ENCODE measurements around the gene WFDC6.
"Not testable (repeated sequence)": the region's sequence is repeated elsewhere in the genome, so short reads cannot be mapped to it uniquely, and the experiment has no call there.

WFDC6 gene

DNA sequence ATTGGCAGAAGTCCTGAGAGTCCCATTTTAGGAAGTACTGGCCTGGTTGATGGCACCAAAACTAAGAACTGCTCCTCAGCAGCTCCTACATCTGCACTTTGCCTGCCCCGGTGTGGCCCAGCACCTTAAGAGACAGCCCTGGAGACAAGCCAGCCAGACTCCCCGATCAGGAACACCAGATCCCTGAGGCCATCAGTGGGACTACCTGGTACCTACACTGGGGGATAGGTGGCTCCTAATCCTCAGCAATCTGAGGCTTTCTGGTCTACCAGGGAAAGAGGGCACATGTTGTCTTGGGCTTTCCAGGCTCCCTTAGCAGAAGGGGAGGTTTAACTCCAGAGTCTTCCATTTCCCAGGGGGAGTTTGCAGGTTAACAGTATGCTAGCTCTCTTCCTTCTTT, at the start of gene WFDC6:
WFDC6 (minus strand) TSS at position 101 of the 400 bp plus-strand sequence; CDS start at position 26, 75 bp downstream.
- no peak for DNase-seq

DNA sequence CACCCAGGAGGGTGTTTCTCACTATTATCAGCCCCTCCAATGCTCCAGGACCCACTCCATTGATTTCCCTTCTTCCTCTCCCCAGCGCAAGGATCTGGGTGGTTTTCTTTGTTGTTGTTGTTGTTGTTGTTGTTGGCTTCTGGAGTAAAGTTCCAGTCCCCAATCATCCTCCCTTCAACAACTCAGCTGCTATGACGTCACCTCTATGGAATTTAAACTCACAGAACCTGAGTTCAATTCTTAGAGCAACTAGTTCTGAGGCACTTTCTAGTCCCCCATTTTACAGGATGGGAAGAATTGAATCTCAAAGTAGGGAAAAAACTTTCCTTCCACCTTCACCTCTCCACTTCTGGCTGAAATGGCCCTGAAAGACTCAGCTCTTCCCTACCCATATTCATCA, 49.5 kb upstream of the WFDC6 start:
- DNase-seq, result no peak

DNA sequence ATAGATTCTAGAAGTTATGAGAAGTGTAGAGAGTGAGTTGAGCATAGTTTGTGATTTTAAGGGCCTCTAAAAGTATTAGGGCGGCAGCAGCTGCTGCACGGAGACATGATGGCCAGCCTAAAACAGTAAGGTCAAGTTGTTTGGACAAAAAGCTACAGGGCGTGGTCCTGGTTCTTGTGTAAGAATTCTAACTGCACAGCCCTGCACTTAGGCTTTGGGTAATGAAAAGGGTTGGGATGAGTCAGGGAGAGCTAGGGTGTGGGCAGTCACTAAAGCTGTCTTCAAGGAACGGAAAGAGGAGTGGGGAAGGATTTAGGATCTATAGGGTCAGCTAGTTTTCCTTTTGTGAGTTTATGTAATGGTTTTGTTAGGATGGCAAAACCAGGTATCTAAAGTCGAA, 46.7 kb upstream of the WFDC6 start:
- not testable (repeated sequence) for DNase-seq

DNA sequence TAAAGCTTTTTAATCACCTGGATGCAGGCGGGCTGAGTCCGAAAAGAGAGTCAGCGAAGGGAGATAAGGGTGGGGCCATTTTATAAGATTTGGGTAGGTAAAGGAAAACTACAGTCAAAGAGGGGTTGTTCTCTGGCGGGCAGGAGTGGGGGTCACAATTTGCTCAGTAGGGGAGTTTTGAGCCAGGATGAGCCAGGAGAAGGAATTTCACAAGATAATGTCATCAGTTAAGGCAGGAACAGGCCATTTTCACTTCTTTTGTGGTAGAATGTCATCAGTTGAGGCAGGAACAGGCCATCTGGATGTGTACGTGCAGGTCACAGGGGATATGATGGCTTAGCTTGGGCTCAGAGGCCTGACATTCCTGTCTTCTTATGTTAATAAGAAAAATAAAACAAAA, 45.0 kb upstream of the WFDC6 start:
- not testable (repeated sequence) for DNase-seq

DNA sequence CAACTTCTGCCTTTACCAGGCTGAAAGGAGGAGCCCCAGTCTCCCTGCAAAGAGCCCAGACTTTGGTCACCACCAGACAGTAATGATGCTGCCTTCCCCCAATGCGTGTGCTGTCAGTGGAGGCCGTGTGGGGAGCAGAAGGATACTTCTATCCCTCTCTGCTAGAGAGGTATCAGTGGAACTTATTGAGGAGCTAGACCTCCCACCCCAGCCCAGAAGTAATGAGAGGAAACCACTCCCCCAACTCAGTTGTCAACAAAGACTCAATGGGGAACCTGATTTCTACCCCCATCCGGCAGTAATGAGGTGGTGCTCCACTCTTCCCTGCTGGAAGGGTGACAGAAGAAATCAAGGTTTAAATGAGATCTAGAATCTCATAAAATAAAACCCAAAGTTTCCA, 44.2 kb upstream of the WFDC6 start:
- DNase-seq, result no peak

DNA sequence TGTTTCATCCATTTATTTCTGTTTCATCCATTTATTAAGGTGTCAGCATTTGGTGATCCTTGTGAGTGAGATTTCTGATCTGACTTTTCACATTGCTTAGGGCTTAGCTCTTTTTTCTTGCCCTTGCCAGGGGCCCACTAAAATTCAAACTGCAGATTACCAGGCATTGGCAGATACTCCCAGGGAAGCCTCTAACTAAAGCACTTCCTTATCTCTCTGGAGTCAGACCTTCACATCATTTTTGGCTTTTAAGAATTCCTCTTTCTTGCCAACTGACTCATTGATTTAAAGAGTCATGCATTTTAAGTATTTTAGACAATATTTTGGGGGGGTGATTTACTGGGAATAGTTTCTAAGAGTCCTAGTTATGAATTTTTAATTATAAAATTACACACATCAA, 42.4 kb upstream of the WFDC6 start:
- DNase-seq, result no peak

DNA sequence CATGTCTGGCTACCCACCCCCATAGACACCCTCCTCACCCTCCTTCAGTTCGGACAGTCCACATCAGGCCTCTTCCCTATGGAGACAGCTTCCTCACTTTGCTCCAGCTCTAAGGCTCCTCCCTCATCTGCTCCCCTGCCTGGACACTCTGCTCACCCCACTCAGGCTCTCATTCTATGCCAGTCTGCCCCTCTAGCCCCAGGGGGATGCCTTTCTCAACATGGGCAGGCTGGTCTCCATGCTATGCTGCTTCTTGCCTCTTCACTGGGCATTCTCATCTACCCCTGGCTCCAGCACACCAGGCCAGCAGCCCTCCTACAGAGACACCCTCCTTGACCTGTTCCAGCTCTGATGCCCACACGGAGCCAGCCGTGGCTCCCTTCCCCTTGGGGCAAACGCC, 39.9 kb upstream of the WFDC6 start, which contains the start of gene WFDC8:
WFDC8 (minus strand) TSS at position 101 of the 400 bp plus-strand sequence; CDS start at position 64, 37 bp downstream.
- DNase-seq, result no peak

DNA sequence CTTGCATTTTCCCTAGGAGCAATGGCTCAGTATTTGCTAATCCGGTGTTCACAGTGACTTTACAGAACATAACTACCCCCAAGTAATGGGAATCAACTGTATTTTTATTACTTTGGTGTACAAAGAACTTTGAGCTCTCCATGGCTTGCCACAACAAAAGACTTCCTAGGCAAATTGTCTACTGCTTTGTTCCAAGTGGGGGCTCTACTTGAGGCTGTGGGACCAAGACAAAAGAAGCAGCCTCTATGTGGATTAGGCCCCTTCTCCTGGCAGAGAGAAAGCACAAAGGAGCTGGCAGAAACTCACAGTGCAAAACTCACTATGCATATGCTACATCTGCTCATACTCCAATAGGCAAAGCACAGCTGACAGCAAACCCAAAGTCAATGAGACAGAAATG, 38.9 kb upstream of the WFDC6 start:
- no peak for DNase-seq

DNA sequence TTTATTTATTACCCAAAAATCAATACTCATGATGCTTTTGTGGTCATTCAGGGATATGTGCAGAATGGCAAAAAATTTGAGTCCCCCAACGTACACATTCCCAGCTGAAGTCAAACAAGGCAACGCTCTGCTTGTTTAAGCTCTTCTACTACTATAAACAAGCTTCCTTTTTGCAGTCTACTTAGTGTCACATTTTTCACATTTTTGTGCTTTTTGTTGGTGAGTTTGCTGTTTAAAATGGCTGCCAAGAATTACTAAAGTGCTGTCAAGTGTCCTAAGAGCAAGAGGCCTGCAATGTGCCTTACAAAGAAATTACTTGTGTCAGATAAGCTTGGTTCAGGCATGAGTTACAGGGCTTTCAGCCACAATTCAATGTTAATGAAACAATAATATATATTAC, 37.7 kb upstream of the WFDC6 start:
- DNase-seq, result no peak

DNA sequence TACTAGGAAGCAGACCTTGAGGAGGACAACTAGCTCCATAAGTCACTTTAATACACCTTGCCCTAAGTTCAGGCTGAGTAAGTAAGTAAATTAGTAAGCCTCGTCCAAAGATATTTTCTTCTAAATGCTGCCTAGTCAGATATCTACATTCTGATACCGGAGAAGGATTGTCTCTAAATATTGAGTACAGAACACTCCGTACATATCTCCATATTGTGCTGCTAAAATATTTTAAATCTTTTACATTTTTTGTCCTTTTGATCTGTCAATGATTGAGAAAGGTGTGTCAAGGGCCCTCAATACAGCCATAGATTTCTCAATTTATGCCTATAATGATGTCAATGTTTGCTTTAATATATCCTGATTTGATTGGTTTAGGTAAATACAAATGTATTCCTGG, 36.6 kb upstream of the WFDC6 start:
- DNase-seq, result no peak

DNA sequence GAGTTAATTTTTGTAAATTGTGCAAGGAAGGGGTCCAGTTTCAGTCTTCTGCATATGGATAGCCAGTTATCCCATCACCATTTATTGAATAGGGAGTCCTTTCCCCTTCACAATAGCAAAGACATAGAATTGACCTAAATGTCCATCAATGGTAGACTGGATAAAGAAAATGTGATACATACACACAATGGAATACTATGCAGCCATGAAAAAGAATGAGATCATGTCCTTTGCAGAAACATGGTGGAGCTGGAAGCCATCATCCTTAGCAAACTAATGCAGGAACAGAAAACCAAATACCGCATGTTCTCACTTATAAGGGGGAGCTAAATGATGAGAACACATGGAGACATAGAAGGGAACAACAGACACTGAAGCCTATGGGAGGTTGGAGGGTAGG, 30.4 kb upstream of the WFDC6 start:
- DNase-seq, result not testable (repeated sequence)

DNA sequence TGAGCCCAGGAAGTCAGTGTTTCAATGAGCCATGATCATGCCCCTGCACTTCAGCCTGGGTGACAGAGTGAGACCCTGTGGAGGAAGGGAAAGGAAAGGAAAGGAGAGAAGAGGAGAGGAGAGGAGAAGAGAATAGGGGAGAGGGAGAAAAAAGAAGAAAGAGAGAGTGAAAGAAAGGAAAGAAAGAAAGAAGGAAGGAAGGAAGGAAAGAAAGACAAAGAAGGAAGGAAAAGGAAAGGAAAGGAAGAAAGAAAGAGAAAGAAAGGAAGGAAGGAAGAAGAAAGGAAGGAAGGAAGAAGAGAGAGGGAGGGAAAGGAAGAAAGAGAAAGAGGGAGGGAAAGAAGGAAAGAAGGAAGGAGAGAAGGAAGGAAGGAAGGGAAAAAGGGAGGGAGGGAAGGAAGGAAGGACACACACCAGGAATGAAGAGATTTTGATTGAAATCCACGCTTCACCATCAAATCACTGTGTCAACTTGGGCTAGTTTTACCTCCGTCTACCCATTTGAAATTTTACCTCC, 25.5 kb upstream of the WFDC6 start:
- no peak for DNase-seq

DNA sequence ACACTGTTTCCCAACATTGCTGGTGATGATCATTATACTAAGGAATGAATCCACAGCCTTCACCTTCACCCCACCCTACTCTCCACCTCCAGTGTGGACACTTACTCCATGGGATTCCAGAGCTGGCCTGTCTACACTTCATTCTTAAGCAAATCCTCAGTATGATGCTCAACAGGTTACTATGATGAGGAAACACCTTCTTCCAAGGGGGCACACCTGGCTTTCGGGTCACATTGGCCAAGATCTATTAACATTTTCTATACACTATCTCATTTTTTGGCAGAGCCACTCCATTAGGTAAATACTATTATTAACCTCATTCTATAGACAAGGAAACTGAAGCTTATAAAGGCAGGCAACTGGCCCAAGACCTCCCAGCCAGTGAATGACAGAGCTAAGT, 15.9 kb upstream of the WFDC6 start:
- DNase-seq, result no peak

DNA sequence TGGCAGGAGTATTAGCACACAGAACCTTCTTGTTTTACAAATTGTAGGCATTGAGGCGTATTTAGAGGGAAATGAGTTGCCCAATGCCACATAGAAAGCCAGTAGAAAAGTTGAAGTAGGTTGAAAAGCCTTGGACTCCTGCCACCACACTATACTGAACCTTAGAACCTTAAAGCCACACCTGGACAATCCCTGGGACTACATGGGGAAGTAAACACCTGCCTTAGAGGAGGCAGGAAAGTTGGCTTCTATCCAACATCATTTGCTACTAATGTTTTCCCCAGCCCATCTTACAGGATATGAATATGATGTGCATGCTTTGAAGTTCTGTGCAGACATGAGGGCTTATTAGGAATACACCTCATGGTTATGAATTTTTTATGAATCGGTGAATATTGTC, 13.2 kb upstream of the WFDC6 start:
- DNase-seq, result no peak

DNA sequence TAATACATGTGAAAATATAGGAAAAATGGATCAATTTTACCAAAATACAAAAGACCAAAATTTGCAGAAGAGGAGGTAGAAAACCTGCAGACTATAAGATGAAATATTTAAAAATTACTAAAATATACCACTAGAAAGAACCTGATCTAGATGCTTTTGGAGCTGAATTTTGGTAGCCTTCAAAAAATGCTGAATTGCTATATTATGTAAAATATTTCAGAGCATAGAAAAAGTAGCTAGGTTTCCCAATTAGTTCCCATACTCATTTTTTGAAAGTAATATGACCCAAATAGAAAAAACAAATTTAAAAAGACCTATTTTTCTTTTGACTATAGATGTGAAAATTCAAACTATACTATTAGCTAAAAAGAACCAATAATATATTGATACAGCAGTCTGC, 11.5 kb upstream of the WFDC6 start:
- no peak for DNase-seq

DNA sequence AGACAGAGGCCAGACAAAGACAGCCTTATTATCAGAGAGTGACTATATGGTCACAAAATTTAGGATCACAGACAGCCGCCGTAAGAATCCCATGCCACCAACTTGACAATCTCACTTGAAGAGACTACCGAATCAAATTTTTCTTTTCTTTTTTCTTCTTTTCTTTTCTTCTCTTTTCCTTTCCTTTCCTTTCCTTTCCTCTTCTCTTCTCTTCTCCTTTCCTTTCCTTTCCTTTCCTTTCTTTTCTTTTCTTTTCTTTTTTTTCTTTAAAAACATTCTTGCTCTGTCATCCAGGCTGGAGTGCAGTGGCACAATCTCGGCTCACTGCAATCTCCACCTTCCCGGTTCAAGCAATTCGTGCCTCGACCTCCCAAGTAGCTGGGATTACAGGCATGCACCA, 9.1 kb upstream of the WFDC6 start:
- DNase-seq, result no peak

DNA sequence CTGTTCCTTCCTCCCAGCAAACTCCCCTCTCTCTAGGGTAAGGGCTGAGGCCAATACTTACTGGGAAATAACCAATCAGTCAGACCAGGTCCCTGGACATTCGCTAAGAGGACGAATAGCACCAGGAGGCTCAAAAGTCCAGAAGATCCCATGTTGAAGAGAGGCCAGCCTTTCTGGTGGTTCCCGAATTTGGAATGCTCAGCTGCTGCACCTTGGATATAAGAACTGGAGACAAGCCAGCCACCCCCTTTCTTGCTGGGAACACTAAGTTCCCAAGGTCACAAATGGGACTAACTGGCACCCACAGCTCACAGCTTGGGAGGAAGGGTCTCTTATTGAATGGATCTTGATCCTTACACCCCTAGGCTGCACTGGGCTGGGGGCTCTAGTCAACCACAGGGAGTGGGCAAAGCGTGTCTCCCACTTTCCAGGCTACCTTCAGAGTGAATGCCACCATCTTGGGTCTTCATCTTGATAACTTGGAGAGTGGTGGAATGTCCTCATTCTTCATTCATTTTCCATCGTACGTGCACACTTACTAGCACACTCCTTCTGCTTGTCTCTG, 8.0 kb upstream of the WFDC6 start, which contains the start of gene EPPIN:
EPPIN (minus strand) TSS at position 196 of the 565 bp plus-strand sequence; CDS start at position 152, 44 bp downstream.
- no peak for DNase-seq

DNA sequence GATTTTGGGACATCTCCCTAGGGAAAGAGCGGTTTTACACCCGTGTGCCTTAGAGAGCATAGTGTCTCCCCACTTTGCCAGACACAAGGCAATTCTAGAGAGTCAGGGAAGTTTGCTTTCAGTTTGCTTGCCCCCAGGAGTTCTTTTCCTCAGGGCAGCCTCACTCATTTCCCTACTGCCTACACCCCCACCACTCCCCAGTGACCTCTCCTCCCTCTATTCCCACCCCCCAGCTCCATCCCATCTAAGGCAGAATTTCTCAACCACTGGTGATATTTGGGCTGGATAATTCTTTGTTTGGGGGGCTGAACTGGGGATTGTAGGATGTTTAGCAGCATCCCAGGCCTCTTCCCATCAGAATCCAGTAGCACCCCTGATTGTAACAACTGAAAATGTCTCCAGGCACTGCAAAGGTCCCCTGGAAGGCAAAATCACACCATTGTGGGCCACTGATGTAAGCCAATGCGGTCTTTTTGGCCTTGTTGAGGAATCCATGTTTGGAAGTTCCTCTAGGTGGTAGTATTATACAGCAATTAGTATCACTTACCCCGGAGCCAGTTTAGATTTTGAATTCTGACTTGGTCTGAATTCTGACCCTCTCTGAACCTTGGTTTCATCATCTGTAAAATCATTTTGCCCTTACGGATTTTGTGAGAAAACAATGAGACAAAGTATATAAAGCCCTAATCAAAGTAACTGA, 6.6 kb upstream of the WFDC6 start:
- DNase-seq, result no peak

DNA sequence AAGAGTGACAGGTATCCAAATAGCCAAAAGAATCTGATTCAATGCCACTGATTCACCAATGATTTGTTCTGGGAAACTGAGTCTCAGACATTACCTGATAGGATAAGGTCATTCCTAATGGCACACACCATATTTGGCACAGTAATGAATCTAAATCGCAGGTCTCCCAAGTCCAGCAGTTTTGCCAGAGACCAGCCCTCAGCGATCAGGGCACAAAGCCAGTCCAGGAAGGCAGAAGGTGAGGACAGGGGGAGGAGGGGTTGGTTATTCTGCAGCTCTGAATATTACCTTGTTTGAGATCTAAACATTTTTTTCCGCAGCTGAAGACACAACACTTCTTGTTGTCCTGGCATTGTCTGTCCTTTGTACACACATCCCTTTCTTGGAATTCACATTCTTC, 6.1 kb upstream of the WFDC6 start:
- DNase-seq, result no peak

DNA sequence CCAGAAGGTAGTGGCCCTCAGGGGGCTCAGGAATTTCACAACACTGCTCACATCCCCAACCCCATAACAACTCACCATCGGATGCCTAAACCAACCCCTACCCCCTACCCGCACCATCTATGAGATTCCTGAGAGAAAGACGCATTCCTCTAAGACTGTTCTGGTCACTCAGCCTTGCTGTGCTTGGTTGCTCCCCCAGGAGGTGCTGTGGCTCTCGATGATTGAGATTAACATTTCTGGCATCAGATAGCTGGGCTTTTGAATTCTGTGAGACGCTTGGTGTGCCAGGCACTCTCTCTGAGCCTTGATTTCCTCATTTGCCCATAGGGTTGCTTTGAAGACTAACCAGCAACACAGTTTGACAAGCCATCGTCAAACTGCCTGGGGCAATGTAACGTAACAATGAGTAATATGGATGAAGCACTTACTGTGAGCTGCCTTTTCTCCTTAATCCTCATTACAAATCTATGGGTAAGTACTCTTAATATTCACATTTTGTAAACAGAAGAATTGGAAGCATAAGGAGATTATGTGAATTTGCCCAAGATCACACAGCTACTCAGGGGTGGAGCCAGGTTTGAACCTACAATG, 978 bp downstream of the WFDC6 start:
- DNase-seq, result no peak

DNA sequence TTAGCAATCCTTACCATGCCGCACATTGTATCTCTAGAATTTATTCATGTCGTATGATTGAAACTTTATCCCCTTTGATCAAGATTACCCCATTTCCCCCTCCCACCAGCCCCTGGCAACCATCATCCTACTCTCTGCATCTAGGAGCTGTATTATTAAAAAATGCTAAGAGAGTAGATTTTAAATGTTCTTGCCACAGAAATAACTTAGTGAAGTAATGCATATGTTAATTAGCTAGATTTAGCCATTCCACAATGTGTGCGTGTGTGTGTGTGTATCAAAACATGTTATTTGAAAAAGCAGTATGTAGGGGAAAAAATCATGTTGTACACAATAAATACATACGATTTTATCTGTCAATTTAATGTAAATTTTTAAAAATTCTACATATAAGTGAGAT, 12.0 kb downstream of the WFDC6 start:
- DNase-seq, result no peak

DNA sequence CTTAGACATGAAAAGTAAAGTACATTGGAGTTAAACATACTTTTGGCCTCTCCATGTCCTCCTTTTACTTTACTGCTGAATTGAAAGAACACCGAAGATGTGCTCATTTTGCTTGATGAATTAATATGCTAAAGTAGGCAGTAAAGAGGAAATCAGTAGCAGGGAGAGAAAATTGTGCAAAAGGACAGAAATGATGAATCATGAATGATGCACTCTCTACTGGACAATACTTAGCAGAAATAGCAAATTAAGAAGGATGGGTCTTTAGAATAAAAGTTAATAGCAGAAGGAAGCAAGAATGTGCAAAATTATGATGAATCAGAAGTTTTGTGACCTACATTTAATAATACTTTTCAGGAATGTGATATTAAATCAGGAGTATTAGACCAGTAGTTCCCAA, 15.5 kb downstream of the WFDC6 start:
- no peak for DNase-seq

DNA sequence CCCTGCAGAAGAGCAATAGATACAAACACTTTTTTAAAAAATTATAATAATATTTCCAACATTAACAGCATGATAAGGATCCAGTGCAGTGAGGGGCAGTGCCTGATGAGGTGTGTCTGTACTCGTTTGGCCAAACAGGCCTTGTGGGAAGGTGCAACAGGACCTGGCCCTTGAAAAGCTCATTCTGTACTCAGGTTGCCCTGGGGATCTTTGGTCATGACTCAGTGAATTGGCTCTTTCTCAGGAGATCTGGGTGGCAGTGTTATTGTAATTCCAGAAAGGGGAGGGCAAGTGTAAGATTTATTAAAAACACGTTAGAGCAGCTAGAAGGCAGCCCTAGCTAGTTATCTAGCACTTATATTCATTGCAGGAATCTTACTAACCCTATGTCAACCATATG, 21.0 kb downstream of the WFDC6 start:
- DNase-seq, result no peak
